LNCAP (cell line): ENCODE measurements around the gene SAG.

Experiments used
- CTCF ChIP-seq: fragments of 450-650 bp; IDR thresholded peaks from 2 replicates; pipeline ENCODE4 v1.5.1; 2017; ENCODE audit warnings: mild to moderate bottlenecking

The SAG gene

GRCh38 chr2:233358947-233359346 is 51.3 kb downstream of the SAG start:
- no peak for TF ChIP-seq CTCF

GRCh38 chr2:233359823-233360222 is 52.2 kb downstream of the SAG start:
- TF ChIP-seq CTCF: no peak

- TF ChIP-seq CTCF: no peak
Measured at GRCh38 chr2:233360771-233361176, 53.2 kb downstream of the SAG start.

- TF ChIP-seq CTCF: no peak
Measured at GRCh38 chr2:233361297-233361696, 53.7 kb downstream of the SAG start.

- no peak for TF ChIP-seq CTCF
Measured at GRCh38 chr2:233362742-233363141, 55.1 kb downstream of the SAG start.

GRCh38 chr2:233363744-233364235 is 56.2 kb downstream of the SAG start:
- no peak for TF ChIP-seq CTCF

- no peak for TF ChIP-seq CTCF
Measured at GRCh38 chr2:233365861-233366520, 58.4 kb downstream of the SAG start.

- TF ChIP-seq CTCF: no peak
Measured at GRCh38 chr2:233367586-233367985, 60.0 kb downstream of the SAG start.
